Raji (cell line): Measurements from ENCODE around the gene ZFAND3.

Source experiments
- POLR2A ChIP-seq: IDR thresholded peaks from 2 replicates; pipeline ENCODE4 v1.6.1; 2011; ENCODE audit warnings: low read depth, low read length, control low read depth; ENCODE audit not compliant: insufficient read depth

The ZFAND3 gene

GRCh38 chr6:37917566-37917965 lies 98.0 kb downstream of the ZFAND3 start:
- no peak for TF ChIP-seq POLR2A

GRCh38 chr6:37919417-37920157 lies 100.1 kb downstream of the ZFAND3 start:
- no peak for TF ChIP-seq POLR2A

GRCh38 chr6:37920667-37921066 lies 101.1 kb downstream of the ZFAND3 start:
- no peak for TF ChIP-seq POLR2A

- TF ChIP-seq POLR2A = no peak
These were observed 103.0 kb downstream of the ZFAND3 start for GRCh38 chr6:37922563-37922962.

- no peak for TF ChIP-seq POLR2A
These were observed 104.0 kb downstream of the ZFAND3 start for GRCh38 chr6:37923514-37923913.

GRCh38 chr6:37926661-37927060 lies 107.1 kb downstream of the ZFAND3 start:
- no peak for TF ChIP-seq POLR2A

- no peak for TF ChIP-seq POLR2A
These were observed 108.7 kb downstream of the ZFAND3 start for GRCh38 chr6:37928217-37928616.

- no peak for TF ChIP-seq POLR2A
These were observed 110.9 kb downstream of the ZFAND3 start for GRCh38 chr6:37930288-37930971.

GRCh38 chr6:37931066-37931465 lies 111.5 kb downstream of the ZFAND3 start:
- no peak for TF ChIP-seq POLR2A

- TF ChIP-seq POLR2A = no peak
These were observed 114.7 kb downstream of the ZFAND3 start for GRCh38 chr6:37934276-37934675.

- TF ChIP-seq POLR2A = no peak
These were observed 116.6 kb downstream of the ZFAND3 start for GRCh38 chr6:37936150-37936549.

- no peak for TF ChIP-seq POLR2A
These were observed 117.4 kb downstream of the ZFAND3 start for GRCh38 chr6:37936906-37937305.

GRCh38 chr6:37938909-37939308 lies 119.4 kb downstream of the ZFAND3 start:
- TF ChIP-seq POLR2A = no peak

- no peak for TF ChIP-seq POLR2A
These were observed 120.7 kb downstream of the ZFAND3 start for GRCh38 chr6:37940074-37940847.

GRCh38 chr6:37941871-37942270 lies 122.3 kb downstream of the ZFAND3 start:
- no peak for TF ChIP-seq POLR2A

GRCh38 chr6:37942606-37943376 lies 123.3 kb downstream of the ZFAND3 start:
- TF ChIP-seq POLR2A = no peak
